ENCODE measurements around the gene MTHFD1L. TPM values are rescaled to one million over a fixed set of nuclear protein-coding genes. Genes with fewer than 3 reads are reported as not detected.

MTHFD1L gene
- total and polyA plus RNA-seq, 5 experiments from 2014 or later = 3.8 to 20.1 (median 8.3) TPM

GRCh38 chr6:150874179-150874578 is 8.7 kb downstream of the MTHFD1L start:
- Mint-ChIP-seq H3K27ac (no peak overlapping the region), H3K9me3 (no peaks in the 10 kb centered on the region), H3K4me3 (no peak overlapping the region), H3K4me1 (no peaks in the 10 kb centered on the region), H3K36me3 (no peaks in the 10 kb centered on the region), H3K27me3 (no peaks in the 10 kb centered on the region)
- POLR2A ChIA-PET = no interaction called here
- no peak for ATAC-seq
- DNase-seq = no peak

GRCh38 chr6:150875841-150876240 is 10.3 kb downstream of the MTHFD1L start:
- H3K36me3 Mint-ChIP-seq = no peaks in the 10 kb centered on the region
- peaks cover 0 to 2% (median 0%) of the 10 kb centered on the region in 4 donors for H3K4me1 Mint-ChIP-seq
- H3K27ac Mint-ChIP-seq = peak overlapping the region in 2 of 10 donors; percentile 31 to 48
- no peak for ATAC-seq
- no peaks in the 10 kb centered on the region for H3K27me3 Mint-ChIP-seq
- H3K4me3 Mint-ChIP-seq = no peak overlapping the region
- no peaks in the 10 kb centered on the region for H3K9me3 Mint-ChIP-seq
- POLR2A ChIA-PET = no interaction called here
- DNase-seq = no peak

- Mint-ChIP-seq H3K9me3 (no peaks in the 10 kb centered on the region), H3K36me3 (peaks cover 0 to 2% (median 0%) of the 10 kb centered on the region in 3 donors), H3K4me3 (no peak overlapping the region), H3K27ac (no peak overlapping the region), H3K27me3 (no peaks in the 10 kb centered on the region), H3K4me1 (peaks cover 0 to 2% (median 0%) of the 10 kb centered on the region in 4 donors)
- ATAC-seq = no peak
- no peak for DNase-seq
- POLR2A ChIA-PET = no interaction called here
These were observed 11.1 kb downstream of the MTHFD1L start for GRCh38 chr6:150876598-150876997.

- H3K4me1 Mint-ChIP-seq = peaks cover 0 to 2% (median 0%) of the 10 kb centered on the region in 4 donors
These were observed 12.4 kb downstream of the MTHFD1L start for GRCh38 chr6:150877928-150878327.

GRCh38 chr6:150878347-150879213 is 13.1 kb downstream of the MTHFD1L start:
- Mint-ChIP-seq H3K27ac (peak overlapping the region in 2 of 10 donors; percentile 17 to 37), H3K36me3 (peaks cover 0 to 10% (median 5%) of the 10 kb centered on the region in 3 donors), H3K27me3 (no peaks in the 10 kb centered on the region), H3K4me3 (no peak overlapping the region), H3K4me1 (peaks cover 0 to 2% (median 0%) of the 10 kb centered on the region in 4 donors), H3K9me3 (no peaks in the 10 kb centered on the region)
- ATAC-seq (no peak), DNase-seq (no peak)
- POLR2A ChIA-PET = no interaction called here

More at GRCh38 chr6:150877928-150878327, 12.4 kb downstream of the MTHFD1L start:
- no peaks in the 10 kb centered on the region for H3K9me3 Mint-ChIP-seq
- H3K4me3 Mint-ChIP-seq = no peak overlapping the region
- POLR2A ChIA-PET = no interaction called here
- ATAC-seq = no peak
- no peaks in the 10 kb centered on the region for H3K27me3 Mint-ChIP-seq
- H3K27ac Mint-ChIP-seq = peak overlapping the region in 1 of 10 donors; percentile 60
- no peak for DNase-seq
- H3K36me3 Mint-ChIP-seq = peaks cover 0 to 3% (median 0%) of the 10 kb centered on the region in 3 donors

GRCh38 chr6:150880336-150880735 is 14.8 kb downstream of the MTHFD1L start:
- Mint-ChIP-seq H3K4me3 (no peak overlapping the region), H3K27me3 (no peaks in the 10 kb centered on the region), H3K36me3 (peaks cover 0 to 19% (median 9%) of the 10 kb centered on the region in 3 donors), H3K9me3 (no peaks in the 10 kb centered on the region), H3K4me1 (peaks cover 0 to 2% (median 0%) of the 10 kb centered on the region in 4 donors), H3K27ac (no peak overlapping the region)
- POLR2A ChIA-PET = no interaction called here
- ATAC-seq (no peak), DNase-seq (no peak)

- POLR2A ChIA-PET = no interaction called here
- H3K4me3 Mint-ChIP-seq = no peak overlapping the region
- ATAC-seq = no peak
These were observed 16.5 kb downstream of the MTHFD1L start for GRCh38 chr6:150881911-150882481.

GRCh38 chr6:150883521-150883920 is 18.0 kb downstream of the MTHFD1L start:
- DNase-seq (no peak), ATAC-seq (no peak)
- H3K27ac Mint-ChIP-seq = no peak overlapping the region
- H3K4me1 Mint-ChIP-seq = peaks cover 0 to 8% (median under 1%) of the 10 kb centered on the region in 4 donors
- no peak overlapping the region for H3K4me3 Mint-ChIP-seq
- no peaks in the 10 kb centered on the region for H3K9me3 Mint-ChIP-seq
- H3K36me3 Mint-ChIP-seq = peaks cover 2 to 43% (median 16%) of the 10 kb centered on the region in 3 donors
- H3K27me3 Mint-ChIP-seq = no peaks in the 10 kb centered on the region
- POLR2A ChIA-PET = no interaction called here

More at GRCh38 chr6:150881911-150882481, 16.5 kb downstream of the MTHFD1L start:
- H3K4me1 Mint-ChIP-seq = peaks cover 0 to 2% (median 0%) of the 10 kb centered on the region in 4 donors
- H3K27me3 Mint-ChIP-seq = no peaks in the 10 kb centered on the region
- H3K9me3 Mint-ChIP-seq = no peaks in the 10 kb centered on the region
- peaks cover 0 to 30% (median 11%) of the 10 kb centered on the region in 3 donors for H3K36me3 Mint-ChIP-seq
- no peak for DNase-seq
- no peak overlapping the region for H3K27ac Mint-ChIP-seq

- Mint-ChIP-seq H3K36me3 (peaks cover 3 to 54% (median 17%) of the 10 kb centered on the region in 3 donors), H3K27ac (no peak overlapping the region), H3K4me3 (no peak overlapping the region), H3K4me1 (peaks cover 0 to 9% (median 0%) of the 10 kb centered on the region in 4 donors), H3K27me3 (no peaks in the 10 kb centered on the region), H3K9me3 (no peaks in the 10 kb centered on the region)
- ATAC-seq = no peak
- no peak for DNase-seq
- POLR2A ChIA-PET = no interaction called here
These were observed 20.7 kb downstream of the MTHFD1L start for GRCh38 chr6:150886155-150886554.

- Mint-ChIP-seq H3K27ac (no peak overlapping the region), H3K4me3 (peak overlapping the region in 1 of 10 donors; percentile 30), H3K4me1 (peaks cover 0 to 9% (median 0%) of the 10 kb centered on the region in 4 donors), H3K9me3 (no peaks in the 10 kb centered on the region), H3K36me3 (peaks cover 3 to 51% (median 17%) of the 10 kb centered on the region in 3 donors), H3K27me3 (no peaks in the 10 kb centered on the region)
- DNase-seq (no peak), ATAC-seq (no peak)
- POLR2A ChIA-PET = no interaction called here
These were observed 22.6 kb downstream of the MTHFD1L start for GRCh38 chr6:150887978-150888563.

- POLR2A ChIA-PET = no interaction called here
- H3K27ac Mint-ChIP-seq = no peak overlapping the region
These were observed 24.8 kb downstream of the MTHFD1L start for GRCh38 chr6:150890346-150890745.

GRCh38 chr6:150891888-150892485 is 26.5 kb downstream of the MTHFD1L start:
- no peak overlapping the region for H3K27ac Mint-ChIP-seq
- H3K4me3 Mint-ChIP-seq = no peak overlapping the region
- POLR2A ChIA-PET = interaction anchor here (1.3 kb wide), 1 partner anchor 433 kb away, joined by 6 read pairs; no protein-coding TSS in a partner anchor
- peaks cover 5 to 23% (median 17%) of the 10 kb centered on the region in 4 donors for H3K4me1 Mint-ChIP-seq
- H3K9me3 Mint-ChIP-seq = no peaks in the 10 kb centered on the region
- DNase-seq (peak; percentile 10 to 71 (median 47)), ATAC-seq (peak; percentile 54 to 68)
- H3K27me3 Mint-ChIP-seq = no peaks in the 10 kb centered on the region
- H3K36me3 Mint-ChIP-seq = peaks cover 3 to 27% (median 6%) of the 10 kb centered on the region in 3 donors

More at GRCh38 chr6:150890346-150890745, 24.8 kb downstream of the MTHFD1L start:
- DNase-seq = no peak
- peaks cover 3 to 36% (median 7%) of the 10 kb centered on the region in 3 donors for H3K36me3 Mint-ChIP-seq
- ATAC-seq = no peak
- H3K4me3 Mint-ChIP-seq = no peak overlapping the region
- H3K9me3 Mint-ChIP-seq = no peaks in the 10 kb centered on the region
- H3K27me3 Mint-ChIP-seq = no peaks in the 10 kb centered on the region
- H3K4me1 Mint-ChIP-seq = peaks cover 3 to 13% (median 8%) of the 10 kb centered on the region in 4 donors
